SK-N-MC (cell line): ENCODE data around the gene TPTE.
"Not testable (repeated sequence)": the region's sequence is repeated elsewhere in the genome, so short reads cannot be mapped to it uniquely, and the experiment has no call there.

ENCODE experiments used
- EZH2 ChIP-seq: fragments of 200-600 bp; sonication (generic); IDR thresholded peaks from one replicate; pipeline ENCODE4 v1.6.1; 2017; ENCODE audit warnings: antibody characterized with exemption
- POLR2AphosphoS5 ChIP-seq: IDR thresholded peaks from 2 replicates; pipeline ENCODE4 v1.6.1; 2012; ENCODE audit warnings: mild to moderate bottlenecking, low read depth, low read length, borderline replicate concordance

DNA sequence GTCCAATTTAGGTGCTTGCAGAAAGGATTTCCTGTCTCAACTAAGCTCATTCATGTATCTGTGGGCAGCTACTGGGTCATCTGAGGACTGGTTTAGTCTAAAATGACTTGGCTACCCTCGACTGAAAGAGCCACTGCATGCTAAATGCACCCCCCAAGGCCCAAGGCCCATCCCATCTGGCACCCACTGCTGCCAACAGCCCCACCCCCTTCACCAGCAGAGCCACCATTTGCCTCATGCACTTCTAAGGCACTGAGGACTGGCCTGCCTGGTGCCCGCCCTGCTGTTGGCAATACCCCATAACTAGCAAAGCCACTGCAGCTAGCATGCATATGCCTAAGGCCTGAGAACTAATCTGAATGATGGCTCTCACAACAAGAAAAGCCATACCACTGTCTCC is 49.4 kb downstream of the TPTE start:
- not testable (repeated sequence) for TF ChIP-seq POLR2AphosphoS5, EZH2
